Ecto neural progenitor cell (in vitro differentiated cells): ENCODE data around the gene DEK.

Experiments
- DNase-seq: peaks from one replicate; pipeline ENCODE4 v3.0.0-alpha.2; 2018; ENCODE audit warnings: low spot score

The DEK gene

GRCh38 chr6:18265787-18266522 is 1.6 kb upstream of the DEK start:
- DNase-seq, result no peak

GRCh38 chr6:18264923-18265377 is 620 bp upstream of the DEK start:
- no peak for DNase-seq

- DNase-seq, result no peak
These were observed 712 bp downstream of the DEK start for GRCh38 chr6:18263418-18264218.

- DNase-seq, result no peak
These were observed 1.5 kb downstream of the DEK start for GRCh38 chr6:18262702-18263417.

- DNase-seq, result no peak
These were observed 2.5 kb downstream of the DEK start for GRCh38 chr6:18261877-18262276.

- peak; percentile 48 for DNase-seq
These were observed 3.8 kb downstream of the DEK start for GRCh38 chr6:18260448-18261106.

- DNase-seq, result no peak
These were observed 4.5 kb downstream of the DEK start for GRCh38 chr6:18259675-18260447.

GRCh38 chr6:18254793-18255192 is 9.5 kb downstream of the DEK start:
- no peak for DNase-seq

GRCh38 chr6:18253635-18254034 is 10.7 kb downstream of the DEK start:
- DNase-seq, result no peak

- no peak for DNase-seq
These were observed 15.1 kb downstream of the DEK start for GRCh38 chr6:18249271-18249670.

- no peak for DNase-seq
These were observed 15.6 kb downstream of the DEK start for GRCh38 chr6:18248698-18249097.

GRCh38 chr6:18247002-18247401 is 17.3 kb downstream of the DEK start:
- no peak for DNase-seq

- DNase-seq, result no peak
These were observed 18.1 kb downstream of the DEK start for GRCh38 chr6:18246205-18246604.

GRCh38 chr6:18245642-18246041 is 18.7 kb downstream of the DEK start:
- no peak for DNase-seq

- no peak for DNase-seq
These were observed 19.3 kb downstream of the DEK start for GRCh38 chr6:18245079-18245478.

GRCh38 chr6:18244251-18244650 is 20.1 kb downstream of the DEK start:
- no peak for DNase-seq

GRCh38 chr6:18243302-18243893 is 20.9 kb downstream of the DEK start:
- no peak for DNase-seq

GRCh38 chr6:18242062-18242851 is 22.1 kb downstream of the DEK start:
- no peak for DNase-seq

- no peak for DNase-seq
These were observed 22.9 kb downstream of the DEK start for GRCh38 chr6:18241208-18242038.
